Upper lobe of left lung (tissue), 6 donors: ENCODE measurements around the gene DENND5A. TPM values are rescaled to one million over a fixed set of nuclear protein-coding genes. Genes with fewer than 3 reads are reported as not detected.

Experiments used
- ATAC-seq, 2 donors: fragments of 200-7000 bp; cut with Tn5 transposase; one replicate each; pipeline ENCODE4 v1.9.1; 2022; ENCODE audit warnings: mild to moderate bottlenecking in 2 of 2, moderate library complexity in 2 of 2; ENCODE audit not compliant: low FRiP score in 2 of 2
- DNase-seq, 2 donors: peaks; one replicate each; pipeline ENCODE4 v3.0.0-alpha.2; 2019 to 2020
- H3K27ac ChIP-seq, 4 donors: fragments of 200-600 bp; sonication (generic); one replicate each; pipeline ENCODE4 v1.5.1; 2016 to 2019
- H3K27me3 ChIP-seq, 4 donors: fragments of 200-600 bp; sonication (generic); one replicate each; pipeline ENCODE4 v1.5.1; 2017 to 2019
- H3K36me3 ChIP-seq, 4 donors: fragments of 200-600 bp; sonication (generic); one replicate each; pipeline ENCODE4 v1.5.1; 2016 to 2019
- H3K4me1 ChIP-seq, 4 donors: fragments of 200-600 bp; sonication (generic); one replicate each; pipeline ENCODE4 v1.5.1; 2018 to 2019
- H3K4me3 ChIP-seq, 4 donors: fragments of 200-600 bp; sonication (generic); one replicate each; pipeline ENCODE4 v1.5.1; 2017 to 2019; ENCODE audit warnings: mild to moderate bottlenecking in 2 of 4, moderate library complexity in 1 of 4
- H3K9me3 ChIP-seq, 4 donors: fragments of 200-600 bp; sonication (generic); one replicate each; pipeline ENCODE4 v1.5.1; 2018 to 2019
- CTCF ChIP-seq, 6 experiments: fragments of 450-650 bp in 4 of 6; fragments of 200-600 bp in 2 of 6; sonication (generic) in 2 of 6; IDR thresholded peaks; one replicate each; pipeline ENCODE4 v1.5.1; 2016 to 2019; ENCODE audit warnings: antibody characterized with exemption in 6 of 6
- EP300 ChIP-seq, 4 donors: sonication (generic); formaldehyde crosslinking; IDR thresholded peaks; one replicate each; pipeline ENCODE4 v1.5.1; 2017; ENCODE audit warnings: antibody characterized with exemption in 4 of 4, control low read depth in 2 of 4
- POLR2A ChIP-seq, 4 donors: fragments of 450-650 bp; IDR thresholded peaks; one replicate each; pipeline ENCODE4 v1.5.1; 2016 to 2017; ENCODE audit warnings: antibody characterized with exemption in 4 of 4, mild to moderate bottlenecking in 2 of 4
- POLR2AphosphoS5 ChIP-seq, 2 donors: sonication (generic); formaldehyde crosslinking; IDR thresholded peaks; one replicate each; pipeline ENCODE4 v1.5.1; 2017; ENCODE audit warnings: antibody characterized with exemption in 2 of 2
- WGBS, 2 donors: methylation state at CpG; one replicate each; pipeline ENCODE4 v1.1.5; 2017 to 2018; 5-methylcytosine and 5-hydroxymethylcytosine counted together
- total RNA-seq, 6 donors: library from RNA; depleted of rRNA in 4 of 6; stranded (reverse); fragments of >200 nt in 4 of 6; gene quantifications; one replicate each; pipeline versions ENCODE4 v1.1.0 to v1.2.1, GENCODE V29; 2016 to 2021
- donor health status: DM: no; HTN: no; CAD: no; lungs with moderate emphysema.
- donor health status: DM: no; HTN: yes; CAD: no; lungs with severe emphysema.

The DENND5A gene
- total RNA-seq, 6 donors from 2014 or later: 84.4 to 159 (median 98.8) TPM

DNA sequence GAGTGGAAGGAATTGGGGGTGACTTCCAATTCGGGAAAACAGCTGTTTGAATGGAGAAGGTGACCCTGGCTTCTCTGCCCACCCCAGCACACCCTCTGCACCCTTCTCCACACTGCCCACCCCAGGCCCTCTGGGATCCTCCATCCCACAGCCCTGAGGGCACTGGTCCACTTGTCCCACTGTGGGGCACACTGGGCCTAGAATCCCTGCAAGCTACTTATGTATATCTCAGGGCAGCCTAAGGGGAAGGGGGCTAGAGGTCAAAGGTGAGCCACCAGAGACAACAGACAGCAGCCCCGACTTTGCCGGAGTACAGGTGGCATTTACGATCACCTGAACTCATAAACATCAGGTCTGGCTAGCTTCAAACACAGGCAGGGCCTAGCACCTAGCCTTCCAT lies 173.1 kb downstream of the DENND5A start:
- DNase-seq (no peak), ATAC-seq (no peak)
- H3K36me3 ChIP-seq: no peaks in the 10 kb centered on the region
- H3K27me3 ChIP-seq: peaks cover 0 to 9% (median 2%) of the 10 kb centered on the region in 4 donors
- TF ChIP-seq CTCF (IDR thresholded peaks at IDR 0.05) (no peak), EP300 (IDR thresholded peaks at IDR 0.05) (no peak), POLR2A (IDR thresholded peaks at IDR 0.05) (no peak), POLR2AphosphoS5 (IDR thresholded peaks at IDR 0.05) (no peak)
- peaks cover 5 to 18% (median 14%) of the 10 kb centered on the region in 4 donors for H3K4me1 ChIP-seq
- H3K27ac ChIP-seq: no peak overlapping the region
- WGBS, 2 donors: 71 to 90% methylated on average over 4 of the region's 4 CpGs
- H3K9me3 ChIP-seq: no peaks in the 10 kb centered on the region
- H3K4me3 ChIP-seq: peak overlapping the region in 3 of 4 donors; percentile 58 to 63 (median 58)

- WGBS, 2 donors: 0 to 4% methylated on average over 15 to 23 of the region's 113 CpGs
- ATAC-seq (peak in 1 of 2 donors; percentile 56), DNase-seq (peak in 1 of 2 donors; percentile 88)
- Histone ChIP-seq H3K36me3 (no peaks in the 10 kb centered on the region), H3K27ac (no peak within 1 kb of the TSS), H3K9me3 (no peaks in the 10 kb centered on the region), H3K4me3 (peak within 1 kb of the TSS; percentile 32 to 63 (median 58)), H3K4me1 (peaks cover 5 to 18% (median 14%) of the 10 kb centered on the region in 4 donors), H3K27me3 (peaks cover 0 to 9% (median 2%) of the 10 kb centered on the region in 4 donors)
- TF ChIP-seq POLR2A (IDR thresholded peaks at IDR 0.05): no peak
- TF ChIP-seq EP300 (IDR thresholded peaks at IDR 0.05): no peak
- no peak for TF ChIP-seq POLR2AphosphoS5 (IDR thresholded peaks at IDR 0.05)
- TF ChIP-seq CTCF (IDR thresholded peaks at IDR 0.05): no peak
These were observed 173.9 kb downstream of the DENND5A start, which contains the start of gene SCUBE2 for GRCh38 chr11:9091044-9091922. TSS of gene SCUBE2 (minus strand) at chr11:9091599. CDS start at chr11:9091528, 71 bp downstream.

DNA sequence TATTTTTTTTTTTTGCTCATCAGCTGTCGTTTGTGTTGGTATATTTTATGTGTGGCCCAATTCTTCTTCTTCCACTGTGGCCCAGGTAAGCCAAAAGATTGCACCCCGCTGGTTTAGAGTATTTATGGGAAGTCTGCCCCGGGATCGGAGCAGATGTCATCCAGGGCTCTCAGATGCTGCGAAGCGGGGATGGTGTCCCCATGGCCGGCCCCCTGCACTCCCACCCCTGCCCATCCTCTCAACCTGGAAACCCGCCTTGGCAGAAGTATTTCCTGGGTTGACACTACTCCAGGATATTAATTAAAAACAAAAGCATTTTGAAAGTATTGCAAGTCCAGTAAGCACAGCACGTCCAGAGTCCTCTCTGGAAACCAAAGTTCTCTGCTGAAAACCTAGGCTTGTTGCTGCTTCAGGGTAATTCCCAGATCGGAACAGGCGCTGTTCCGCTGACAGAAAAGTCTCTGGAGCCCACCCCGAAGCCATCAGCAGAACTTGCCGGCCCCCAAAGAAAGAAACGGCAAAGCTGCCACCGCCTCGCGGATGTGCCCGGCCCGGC lies 174.6 kb downstream of the DENND5A start:
- peaks cover 0 to 9% (median 2%) of the 10 kb centered on the region in 4 donors for H3K27me3 ChIP-seq
- no peaks in the 10 kb centered on the region for H3K36me3 ChIP-seq
- 35 to 69% methylated on average over 10 to 20 of the region's 20 CpGs for WGBS, 2 donors
- TF ChIP-seq CTCF (IDR thresholded peaks at IDR 0.05) (no peak), POLR2AphosphoS5 (IDR thresholded peaks at IDR 0.05) (no peak), EP300 (IDR thresholded peaks at IDR 0.05) (no peak), POLR2A (IDR thresholded peaks at IDR 0.05) (no peak)
- no peak overlapping the region for H3K27ac ChIP-seq
- peaks cover 5 to 18% (median 14%) of the 10 kb centered on the region in 4 donors for H3K4me1 ChIP-seq
- ATAC-seq (no peak), DNase-seq (peak in 1 of 2 donors; percentile 34)
- peak overlapping the region; percentile 32 to 63 (median 58) for H3K4me3 ChIP-seq
- H3K9me3 ChIP-seq: no peaks in the 10 kb centered on the region

- Histone ChIP-seq H3K36me3 (no peaks in the 10 kb centered on the region), H3K9me3 (no peaks in the 10 kb centered on the region), H3K4me3 (no peak overlapping the region), H3K27me3 (peaks cover 0 to 9% (median 2%) of the 10 kb centered on the region in 4 donors), H3K27ac (no peak overlapping the region), H3K4me1 (peaks cover 5 to 18% (median 14%) of the 10 kb centered on the region in 4 donors)
- DNase-seq (no peak), ATAC-seq (no peak)
- 87 to 92% methylated on average over 5 to 6 of the region's 6 CpGs for WGBS, 2 donors
- no peak for TF ChIP-seq EP300 (IDR thresholded peaks at IDR 0.05)
- TF ChIP-seq POLR2AphosphoS5 (IDR thresholded peaks at IDR 0.05): no peak
- TF ChIP-seq CTCF (IDR thresholded peaks at IDR 0.05): no peak
- no peak for TF ChIP-seq POLR2A (IDR thresholded peaks at IDR 0.05)
These were observed 175.5 kb downstream of the DENND5A start for GRCh38 chr11:9089636-9090035.
